AG09309 (cell line): ENCODE measurements around the gene RASL10A.

Experiments
- DNase-seq: peaks from one replicate; pipeline ENCODE4 v3.0.0-alpha.2; 2010; ENCODE audit warnings: low read depth
- H3K4me3 ChIP-seq: 2 replicates; pipeline ENCODE4 v1.5.1; 2011; ENCODE audit warnings: mild to moderate bottlenecking, low read depth, low read length, moderate library complexity; ENCODE audit not compliant: control insufficient read depth
- TF ChIP-seq, protein P1 (sequence below): IDR thresholded peaks from 2 replicates; pipeline ENCODE4 v1.5.1; 2011; ENCODE audit warnings: mild to moderate bottlenecking, low read depth, low read length, inconsistent platforms; ENCODE audit not compliant: insufficient read depth, control insufficient read depth; ENCODE audit errors: missing control alignments

The RASL10A gene

GRCh38 chr22:29310065-29310862 lies 5.2 kb downstream of the RASL10A start:
- TF ChIP-seq, protein P1, sequence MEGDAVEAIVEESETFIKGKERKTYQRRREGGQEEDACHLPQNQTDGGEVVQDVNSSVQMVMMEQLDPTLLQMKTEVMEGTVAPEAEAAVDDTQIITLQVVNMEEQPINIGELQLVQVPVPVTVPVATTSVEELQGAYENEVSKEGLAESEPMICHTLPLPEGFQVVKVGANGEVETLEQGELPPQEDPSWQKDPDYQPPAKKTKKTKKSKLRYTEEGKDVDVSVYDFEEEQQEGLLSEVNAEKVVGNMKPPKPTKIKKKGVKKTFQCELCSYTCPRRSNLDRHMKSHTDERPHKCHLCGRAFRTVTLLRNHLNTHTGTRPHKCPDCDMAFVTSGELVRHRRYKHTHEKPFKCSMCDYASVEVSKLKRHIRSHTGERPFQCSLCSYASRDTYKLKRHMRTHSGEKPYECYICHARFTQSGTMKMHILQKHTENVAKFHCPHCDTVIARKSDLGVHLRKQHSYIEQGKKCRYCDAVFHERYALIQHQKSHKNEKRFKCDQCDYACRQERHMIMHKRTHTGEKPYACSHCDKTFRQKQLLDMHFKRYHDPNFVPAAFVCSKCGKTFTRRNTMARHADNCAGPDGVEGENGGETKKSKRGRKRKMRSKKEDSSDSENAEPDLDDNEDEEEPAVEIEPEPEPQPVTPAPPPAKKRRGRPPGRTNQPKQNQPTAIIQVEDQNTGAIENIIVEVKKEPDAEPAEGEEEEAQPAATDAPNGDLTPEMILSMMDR: no peak
- DNase-seq: no peak
- H3K4me3 ChIP-seq: no peak overlapping the region

GRCh38 chr22:29309332-29310064 lies 6.0 kb downstream of the RASL10A start:
- TF ChIP-seq, protein P1: no peak
- no peak for DNase-seq
- H3K4me3 ChIP-seq: peak overlapping the region; percentile 20; the same call in 1 of the 2 replicates

DNA sequence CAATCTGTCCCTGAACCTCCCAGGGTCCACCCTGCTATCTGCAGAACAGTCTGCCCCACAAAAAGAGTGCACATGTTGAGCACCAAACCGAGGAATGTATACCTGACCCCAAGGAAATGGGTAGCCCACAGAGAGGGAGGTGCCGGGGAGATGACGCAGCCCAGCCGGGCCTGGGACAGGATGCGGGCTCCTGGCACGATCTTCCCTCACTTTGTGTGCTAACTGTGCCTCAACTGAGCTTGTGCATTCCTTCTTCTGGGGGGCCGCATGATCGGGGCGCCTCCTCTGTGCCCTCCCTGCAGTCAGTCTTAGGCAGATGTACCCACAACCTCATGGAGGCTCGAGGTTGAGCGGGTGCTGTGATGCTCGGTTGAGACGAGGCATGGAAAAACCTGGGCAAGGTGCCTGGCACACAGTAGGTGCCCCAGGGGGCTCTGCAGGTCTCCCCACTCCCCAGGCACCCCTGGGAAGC lies 6.7 kb downstream of the RASL10A start:
- DNase-seq: peak; percentile 18
- H3K4me3 ChIP-seq: peak overlapping the region; percentile 20
- TF ChIP-seq, protein P1: no peak

DNA sequence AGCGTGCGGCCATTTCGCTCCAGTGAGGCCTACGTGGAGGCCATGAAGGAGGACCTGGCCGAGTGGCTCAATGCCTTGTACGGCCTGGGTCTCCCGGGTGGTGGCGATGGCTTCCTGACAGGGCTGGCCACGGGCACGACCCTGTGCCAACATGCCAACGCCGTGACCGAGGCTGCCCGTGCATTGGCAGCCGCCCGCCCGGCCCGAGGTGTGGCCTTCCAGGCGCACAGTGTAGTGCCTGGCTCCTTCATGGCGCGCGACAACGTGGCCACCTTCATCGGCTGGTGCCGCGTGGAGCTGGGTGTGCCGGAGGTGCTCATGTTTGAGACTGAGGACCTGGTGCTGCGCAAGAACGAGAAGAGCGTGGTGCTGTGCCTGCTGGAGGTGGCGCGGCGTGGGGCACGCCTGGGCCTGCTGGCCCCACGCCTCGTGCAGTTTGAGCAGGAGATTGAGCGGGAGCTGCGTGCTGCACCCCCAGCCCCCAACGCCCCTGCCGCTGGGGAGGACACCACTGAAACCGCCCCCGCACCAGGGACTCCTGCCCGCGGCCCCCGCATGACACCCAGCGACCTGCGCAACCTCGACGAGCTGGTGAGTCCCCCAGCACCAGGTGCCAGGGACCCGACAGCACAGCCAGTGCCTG lies 7.2 kb downstream of the RASL10A start:
- DNase-seq: no peak
- H3K4me3 ChIP-seq: peak overlapping the region; percentile 96
- TF ChIP-seq, protein P1: no peak

DNA sequence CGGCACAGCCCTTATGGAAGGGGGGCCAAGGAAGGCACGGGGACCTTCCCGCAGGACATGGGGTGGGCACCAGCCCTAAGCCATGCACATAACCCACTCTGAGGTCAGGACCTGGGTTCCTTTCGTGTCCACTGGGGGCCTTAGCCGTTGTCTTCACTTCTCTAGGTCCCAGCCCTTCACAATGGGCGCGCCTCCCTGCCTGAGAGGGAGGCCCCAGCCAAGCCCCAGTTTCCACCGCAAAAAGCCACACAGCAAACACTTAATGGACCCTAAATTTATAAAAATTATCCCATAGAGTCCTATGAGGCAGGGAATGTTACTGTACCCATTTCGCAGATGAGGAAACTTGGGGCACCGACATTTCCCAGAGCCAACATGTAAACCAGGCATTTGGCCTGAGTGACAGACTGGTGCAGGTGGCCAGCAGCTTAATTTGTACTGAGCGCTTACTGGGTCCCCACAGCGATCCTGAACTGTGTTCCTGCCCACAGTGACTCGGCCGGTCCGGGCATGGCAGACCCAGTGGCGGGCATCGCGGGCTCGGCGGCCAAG lies 7.8 kb downstream of the RASL10A start:
- peak overlapping the region; percentile 96 for H3K4me3 ChIP-seq
- TF ChIP-seq, protein P1: no peak
- DNase-seq: no peak
